ENCODE data around the gene TMEM238.

TMEM238 gene

GRCh38 chr19:55339105-55339888, 44.8 kb downstream of the TMEM238 start, which contains the start of gene KMT5C:
KMT5C (plus strand) TSS chr19:55339876; CDS start chr19:55341937, 2,061 bp downstream.
- DNase-seq = peak; percentile 100

- DNase-seq = peak in 1 of 3 donors; percentile 14
Observed at GRCh38 chr19:55336101-55336500, 48.0 kb downstream of the TMEM238 start.

- no peak for DNase-seq
Observed at GRCh38 chr19:55333870-55334269, 50.2 kb downstream of the TMEM238 start.

- peak in 2 of 3 donors; percentile 63 to 65 for DNase-seq
Observed at GRCh38 chr19:55329791-55330190, 54.3 kb downstream of the TMEM238 start.

Data from suppressor macrophage treated with lipopolysaccharide for 1 hour (primary cell).